Peyer's patch (tissue), 4 donors: ENCODE measurements around the gene ZDHHC3. TPM values are rescaled to one million over a fixed set of nuclear protein-coding genes. Genes with fewer than 3 reads are reported as not detected.
A peak's percentile ranks its signal among the peaks of the same experiment; 100 is the strongest.

Experiments used
- DNase-seq, 3 donors: peaks; one replicate each; pipeline ENCODE4 v3.0.0-alpha.2; 2017 to 2019
- H3K27ac ChIP-seq, 4 donors: fragments of 200-600 bp; sonication (generic); one replicate each; pipeline ENCODE4 v1.5.1; 2016 to 2019
- H3K27me3 ChIP-seq, 2 donors: fragments of 200-600 bp; sonication (generic); one replicate each; pipeline ENCODE4 v1.5.1; 2019
- H3K36me3 ChIP-seq, 3 donors: fragments of 200-600 bp; sonication (generic); one replicate each; pipeline ENCODE4 v1.5.1; 2016 to 2019
- H3K4me1 ChIP-seq, 4 donors: fragments of 200-600 bp; sonication (generic); one replicate each; pipeline ENCODE4 v1.5.1; 2016 to 2019
- H3K4me3 ChIP-seq, 4 donors: fragments of 200-600 bp; sonication (generic); 1 replicate in 3 of 4; 2 replicates in 1 of 4; pipeline ENCODE4 v1.5.1; 2016 to 2019; ENCODE audit warnings: mild to moderate bottlenecking in 1 of 4
- H3K9me3 ChIP-seq, 4 donors: fragments of 200-600 bp; sonication (generic); one replicate each; pipeline ENCODE4 v1.5.1; 2016 to 2019; ENCODE audit warnings: mild to moderate bottlenecking in 1 of 4
- CTCF ChIP-seq, 6 experiments: fragments of 450-650 bp in 4 of 6; fragments of 200-600 bp in 2 of 6; sonication (generic) in 1 of 6; IDR thresholded peaks; one replicate each; pipeline ENCODE4 v1.5.1; 2017 to 2019; ENCODE audit warnings: antibody characterized with exemption in 6 of 6, mild to moderate bottlenecking in 3 of 6, moderate library complexity in 1 of 6
- POLR2A ChIP-seq, 2 donors: fragments of 450-650 bp; IDR thresholded peaks; one replicate each; pipeline ENCODE4 v1.5.1; 2017; ENCODE audit warnings: antibody characterized with exemption in 2 of 2, mild to moderate bottlenecking in 2 of 2, moderate library complexity in 2 of 2
- total RNA-seq, 4 donors: library from RNA; depleted of rRNA; stranded (reverse); fragments of >200 nt; gene quantifications; one replicate each; pipeline ENCODE4 v1.1.0, GENCODE V29; 2016

The ZDHHC3 gene
- total RNA-seq, 4 donors from 2014 or later = 70.1 to 190 (median 152) TPM

- no peak for DNase-seq
- Histone ChIP-seq H3K4me1 (peaks cover 0 to 29% (median 5%) of the 10 kb centered on the region in 4 donors), H3K4me3 (no peak overlapping the region), H3K36me3 (peaks cover 0 to 55% (median 0%) of the 10 kb centered on the region in 3 donors), H3K27me3 (no peaks in the 10 kb centered on the region), H3K27ac (peak overlapping the region in 2 of 4 donors; percentile 19 to 26), H3K9me3 (no peaks in the 10 kb centered on the region)
- TF ChIP-seq CTCF (IDR thresholded peaks at IDR 0.05) (no peak), POLR2A (IDR thresholded peaks at IDR 0.05) (no peak)
Observed at GRCh38 chr3:44995142-44995770, 19.3 kb upstream of the ZDHHC3 start.

- H3K9me3 ChIP-seq = no peaks in the 10 kb centered on the region
- H3K27ac ChIP-seq = peak overlapping the region in 2 of 4 donors; percentile 5 to 60
- H3K4me1 ChIP-seq = peaks cover 0 to 29% (median 5%) of the 10 kb centered on the region in 4 donors
- H3K4me3 ChIP-seq = no peak overlapping the region
- no peaks in the 10 kb centered on the region for H3K27me3 ChIP-seq
- no peak for DNase-seq
- peaks cover 0 to 54% (median 0%) of the 10 kb centered on the region in 3 donors for H3K36me3 ChIP-seq
- TF ChIP-seq CTCF (IDR thresholded peaks at IDR 0.05) (no peak), POLR2A (IDR thresholded peaks at IDR 0.05) (no peak)
Observed at GRCh38 chr3:44993471-44994205, 17.7 kb upstream of the ZDHHC3 start.

DNA sequence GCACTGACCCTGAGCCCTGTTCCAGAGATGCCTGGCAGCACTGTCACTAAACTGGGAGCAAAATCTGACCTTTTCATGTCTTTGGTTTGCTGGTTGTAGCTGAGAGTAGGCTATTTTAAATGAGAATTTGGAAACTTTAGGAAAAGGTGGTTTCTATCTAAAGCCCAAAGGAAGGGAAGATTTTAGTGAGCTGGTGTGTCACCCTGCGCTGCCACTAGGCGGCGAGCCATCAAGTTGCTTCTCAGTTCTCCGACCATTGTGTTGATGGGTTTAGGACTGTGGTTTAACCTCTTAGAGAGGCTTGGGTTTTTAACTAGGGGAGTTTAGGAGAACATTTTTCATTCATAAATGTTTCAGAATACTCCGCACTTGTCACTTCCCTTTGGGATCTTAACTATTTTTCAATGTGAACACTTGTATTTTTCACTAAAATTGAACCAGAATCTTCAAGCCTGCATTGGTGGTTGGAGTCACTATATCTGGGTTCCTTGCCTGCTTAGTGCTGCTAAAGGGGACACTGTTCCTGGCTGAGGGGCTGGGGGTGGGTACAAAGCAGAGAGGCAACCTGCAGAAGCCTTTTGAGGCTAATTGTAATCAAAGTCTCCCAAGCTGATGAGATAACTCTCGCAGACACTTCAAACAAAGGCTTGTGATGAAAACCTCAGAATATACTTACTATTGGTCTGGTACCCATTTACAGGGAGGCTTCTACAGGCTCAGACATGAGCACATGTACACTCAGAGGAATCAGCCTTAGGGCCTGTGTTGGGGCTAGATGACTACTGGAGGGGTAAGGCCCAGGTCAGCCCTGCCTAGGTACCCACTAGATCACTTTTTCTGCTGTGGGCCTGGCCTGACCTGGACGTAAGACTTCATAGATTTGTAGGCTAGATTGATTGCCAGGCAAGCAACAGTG is 16.8 kb upstream of the ZDHHC3 start:
- Histone ChIP-seq H3K4me1 (peaks cover 0 to 29% (median 5%) of the 10 kb centered on the region in 4 donors), H3K9me3 (no peaks in the 10 kb centered on the region), H3K27ac (peak overlapping the region in 1 of 4 donors; percentile 60), H3K36me3 (peaks cover 0 to 46% (median 0%) of the 10 kb centered on the region in 3 donors), H3K4me3 (no peak overlapping the region), H3K27me3 (no peaks in the 10 kb centered on the region)
- peak in 1 of 3 donors; percentile 55 for DNase-seq
- TF ChIP-seq CTCF (IDR thresholded peaks at IDR 0.05) (peak; percentile 27 to 48 (median 43)), POLR2A (IDR thresholded peaks at IDR 0.05) (no peak)

DNA sequence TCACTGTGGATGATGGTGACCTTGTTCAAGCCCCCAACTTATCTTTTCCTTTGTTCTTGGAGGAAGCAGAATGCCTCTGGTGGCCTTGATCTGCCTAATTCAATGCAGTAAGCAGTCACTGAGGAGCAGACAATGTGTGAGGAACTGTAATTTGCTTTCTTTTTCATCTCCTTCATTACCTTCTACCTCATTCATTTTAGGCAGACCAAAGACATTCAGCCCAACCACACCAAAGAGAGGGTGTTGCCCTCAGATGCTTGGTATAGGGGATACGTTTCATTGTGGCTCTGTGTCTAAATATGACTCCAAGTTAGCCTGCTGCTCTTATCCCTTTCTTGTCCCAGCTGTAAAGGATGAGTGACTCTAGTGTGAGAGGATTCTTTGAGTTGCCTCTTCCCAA is 15.4 kb upstream of the ZDHHC3 start:
- Histone ChIP-seq H3K4me3 (no peak overlapping the region), H3K27ac (no peak overlapping the region), H3K27me3 (no peaks in the 10 kb centered on the region), H3K4me1 (peaks cover 0 to 28% (median 5%) of the 10 kb centered on the region in 4 donors), H3K36me3 (peaks cover 0 to 31% (median 0%) of the 10 kb centered on the region in 3 donors), H3K9me3 (no peaks in the 10 kb centered on the region)
- no peak for TF ChIP-seq POLR2A (IDR thresholded peaks at IDR 0.05)
- no peak for TF ChIP-seq CTCF (IDR thresholded peaks at IDR 0.05)
- no peak for DNase-seq

- DNase-seq = no peak
- TF ChIP-seq CTCF (IDR thresholded peaks at IDR 0.05) (no peak), POLR2A (IDR thresholded peaks at IDR 0.05) (no peak)
Observed at GRCh38 chr3:44989636-44990373, 13.8 kb upstream of the ZDHHC3 start.

More at GRCh38 chr3:44989636-44990373, 13.8 kb upstream of the ZDHHC3 start:
- Histone ChIP-seq H3K4me3 (no peak overlapping the region), H3K27me3 (no peaks in the 10 kb centered on the region), H3K36me3 (peaks cover 0 to 40% (median 0%) of the 10 kb centered on the region in 3 donors), H3K9me3 (no peaks in the 10 kb centered on the region), H3K4me1 (peaks cover 0 to 13% (median 0%) of the 10 kb centered on the region in 4 donors), H3K27ac (no peak overlapping the region)
